IPS-18a (cell line): ENCODE data around the gene RASA1.
"Not testable (repeated sequence)": the region's sequence is repeated elsewhere in the genome, so short reads cannot be mapped to it uniquely, and the experiment has no call there.

Source experiments
- H3K27ac ChIP-seq: one replicate; pipeline ENCODE4 v1.5.1; 2013; ENCODE audit warnings: low read length
- H3K27me3 ChIP-seq: one replicate; pipeline ENCODE4 v1.6.1; 2013; ENCODE audit warnings: mild to moderate bottlenecking, low read length; ENCODE audit not compliant: control insufficient read depth, insufficient read depth
- H3K36me3 ChIP-seq: one replicate; pipeline ENCODE4 v1.6.1; 2013; ENCODE audit warnings: low read depth, low read length; ENCODE audit not compliant: control insufficient read depth
- H3K4me1 ChIP-seq: one replicate; pipeline ENCODE4 v1.6.1; 2013; ENCODE audit warnings: low read depth, low read length; ENCODE audit not compliant: control insufficient read depth
- H3K4me3 ChIP-seq: one replicate; pipeline ENCODE4 v1.5.1; 2013; ENCODE audit warnings: low read length
- H3K9ac ChIP-seq: one replicate; pipeline ENCODE4 v1.6.1; 2013; ENCODE audit warnings: mild to moderate bottlenecking, low read length, moderate library complexity
- H3K9me3 ChIP-seq: one replicate; pipeline ENCODE4 v1.6.1; 2013; ENCODE audit warnings: low read depth, low read length; ENCODE audit not compliant: control insufficient read depth

RASA1 gene

DNA sequence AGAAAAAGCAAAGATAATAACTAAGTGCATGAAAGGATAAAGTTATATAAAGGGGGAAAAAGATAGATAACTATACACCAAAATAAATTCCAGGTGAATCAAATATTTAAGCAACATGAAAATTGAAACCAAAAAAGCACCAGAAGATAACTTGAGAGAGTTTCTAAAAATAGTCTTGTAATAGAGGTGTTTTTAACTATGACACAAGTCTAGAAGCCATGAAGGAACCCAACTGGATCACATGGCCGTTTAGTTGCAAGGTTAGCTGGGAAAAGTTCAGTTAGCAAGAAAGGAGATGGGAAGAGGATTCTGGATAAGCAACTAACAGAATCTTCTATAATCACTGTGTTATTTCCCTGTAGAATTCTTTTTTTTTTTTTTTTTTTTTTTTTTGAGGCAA is 9.2 kb upstream of the RASA1 start:
- no peaks in the 10 kb centered on the region for H3K36me3 ChIP-seq
- no peak overlapping the region for H3K4me3 ChIP-seq
- no peaks in the 10 kb centered on the region for H3K9me3 ChIP-seq
- H3K4me1 ChIP-seq, result peaks cover 5% of the 10 kb centered on the region
- H3K27ac ChIP-seq, result no peak overlapping the region
- H3K9ac ChIP-seq, result no peak overlapping the region
- peaks cover 5% of the 10 kb centered on the region for H3K27me3 ChIP-seq

DNA sequence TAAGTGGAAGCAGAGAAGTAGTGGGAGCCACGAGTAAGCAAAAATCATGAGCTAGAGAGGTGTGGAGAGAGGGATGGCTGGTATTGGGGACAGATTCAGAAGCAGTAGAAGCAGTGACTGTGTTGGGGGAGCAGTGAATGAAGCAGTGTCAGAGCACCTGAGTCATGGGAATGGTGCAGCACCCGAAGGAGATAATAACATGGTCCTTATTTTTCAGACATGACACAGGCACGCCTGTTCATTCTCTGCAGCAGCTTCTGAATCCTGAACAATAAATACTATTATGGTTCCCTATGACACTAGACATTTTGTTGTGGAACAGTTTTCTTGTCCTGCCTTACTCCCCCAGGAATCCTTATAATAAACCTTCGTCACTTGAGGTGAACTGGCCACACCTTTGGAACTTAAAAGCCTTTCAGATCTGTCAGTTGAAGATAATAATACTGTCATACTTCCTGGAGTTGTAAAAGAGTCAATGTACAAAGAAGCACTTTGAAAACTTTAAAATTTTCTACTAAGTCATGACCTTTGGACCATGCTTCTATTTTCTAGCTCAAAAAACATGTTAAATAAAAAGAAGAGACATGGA is 7.0 kb upstream of the RASA1 start:
- no peak overlapping the region for H3K27ac ChIP-seq
- peaks cover 19% of the 10 kb centered on the region for H3K27me3 ChIP-seq
- H3K9ac ChIP-seq, result no peak overlapping the region
- no peaks in the 10 kb centered on the region for H3K36me3 ChIP-seq
- no peak overlapping the region for H3K4me3 ChIP-seq
- no peaks in the 10 kb centered on the region for H3K9me3 ChIP-seq
- H3K4me1 ChIP-seq, result peaks cover 10% of the 10 kb centered on the region

DNA sequence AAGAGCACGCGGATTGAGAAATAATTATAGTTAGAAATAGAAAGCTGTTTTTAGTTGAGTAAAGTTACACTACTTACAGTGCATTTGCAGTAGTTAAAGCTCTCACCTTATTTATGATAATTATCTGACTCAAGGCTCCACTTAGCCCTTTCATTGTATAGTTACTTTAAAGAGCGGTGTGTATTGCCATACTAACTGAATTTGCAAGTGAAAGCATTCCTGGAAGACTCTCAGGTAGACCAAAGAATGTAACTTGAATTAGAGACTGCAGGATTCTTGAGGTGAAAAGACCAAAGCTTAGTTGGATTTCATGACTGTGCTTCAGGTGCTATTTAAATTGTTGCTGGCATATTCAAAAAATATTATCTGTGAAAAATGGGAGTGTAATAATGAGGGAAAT is 4.2 kb upstream of the RASA1 start:
- Histone ChIP-seq H3K27ac (no peak overlapping the region), H3K9me3 (no peaks in the 10 kb centered on the region), H3K9ac (no peak overlapping the region), H3K36me3 (no peaks in the 10 kb centered on the region), H3K4me3 (no peak overlapping the region), H3K4me1 (peaks cover 18% of the 10 kb centered on the region), H3K27me3 (peaks cover 31% of the 10 kb centered on the region)

DNA sequence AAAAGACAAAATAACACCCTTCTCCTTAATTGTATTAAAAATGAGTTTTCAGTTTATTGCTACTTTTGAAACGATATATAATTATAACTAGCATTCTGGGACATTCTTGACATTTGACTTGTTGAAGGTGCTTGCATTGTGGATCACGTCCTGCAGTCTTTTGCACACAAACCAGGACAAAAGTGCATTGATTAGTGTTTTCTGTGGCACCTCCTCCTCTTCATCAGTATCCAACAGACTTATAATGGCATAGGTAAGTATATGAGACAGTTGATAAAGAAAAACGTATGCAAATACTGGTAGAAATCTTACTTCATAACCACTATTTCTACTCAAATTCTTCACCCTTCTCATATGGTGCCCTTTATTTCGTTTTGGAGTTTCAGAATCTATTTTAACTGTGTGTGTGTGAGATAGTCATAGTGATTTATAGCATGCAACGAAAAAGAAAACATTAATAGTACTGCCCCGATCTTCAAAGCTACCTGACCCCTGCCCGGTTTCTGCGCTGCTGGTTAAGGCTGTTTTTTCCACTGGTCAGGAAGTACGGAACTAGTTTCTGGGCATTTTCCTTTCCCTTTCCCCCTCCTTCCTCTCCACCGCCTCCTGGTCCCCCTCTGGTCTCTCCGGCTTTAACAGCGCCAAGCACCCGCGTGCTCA is 639 bp upstream of the RASA1 start:
- H3K4me1 ChIP-seq, result peaks cover 25% of the 10 kb centered on the region
- peak overlapping the region; percentile 86 for H3K9ac ChIP-seq
- H3K27me3 ChIP-seq, result peaks cover 28% of the 10 kb centered on the region
- no peaks in the 10 kb centered on the region for H3K36me3 ChIP-seq
- peak overlapping the region; percentile 88 for H3K4me3 ChIP-seq
- H3K9me3 ChIP-seq, result no peaks in the 10 kb centered on the region
- H3K27ac ChIP-seq, result peak overlapping the region; percentile 84

DNA sequence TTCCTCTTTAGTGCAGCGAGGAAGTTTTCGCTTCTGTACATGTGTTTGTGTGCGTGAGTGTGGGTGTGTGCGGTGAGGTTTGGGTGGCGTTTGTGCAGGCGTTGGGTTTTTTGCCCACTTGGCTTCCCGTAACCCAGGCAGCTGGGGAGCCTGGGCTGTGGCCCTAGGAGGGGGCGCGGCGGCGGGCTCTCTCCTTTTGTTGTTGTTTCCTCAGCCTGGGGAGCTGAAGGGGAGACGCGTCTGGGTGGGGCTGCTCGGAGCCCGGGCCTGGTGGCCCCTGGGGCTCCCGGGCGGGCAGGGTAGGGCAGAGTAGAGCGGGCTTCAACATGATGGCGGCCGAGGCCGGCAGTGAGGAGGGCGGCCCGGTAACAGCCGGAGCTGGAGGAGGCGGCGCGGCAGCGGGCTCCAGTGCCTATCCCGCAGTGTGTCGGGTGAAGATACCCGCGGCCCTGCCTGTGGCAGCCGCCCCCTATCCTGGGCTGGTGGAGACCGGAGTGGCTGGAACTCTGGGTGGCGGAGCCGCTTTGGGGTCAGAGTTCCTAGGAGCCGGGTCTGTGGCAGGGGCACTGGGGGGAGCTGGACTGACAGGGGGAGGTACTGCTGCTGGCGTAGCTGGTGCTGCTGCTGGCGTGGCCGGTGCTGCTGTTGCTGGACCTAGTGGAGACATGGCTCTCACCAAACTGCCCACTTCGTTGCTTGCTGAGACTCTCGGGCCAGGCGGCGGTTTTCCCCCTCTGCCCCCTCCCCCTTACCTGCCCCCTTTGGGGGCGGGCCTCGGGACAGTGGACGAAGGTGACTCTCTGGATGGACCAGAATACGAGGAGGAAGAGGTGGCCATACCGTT is 665 bp downstream of the RASA1 start:
- Histone ChIP-seq H3K36me3 (no peaks in the 10 kb centered on the region), H3K27me3 (peaks cover 26% of the 10 kb centered on the region), H3K9me3 (no peaks in the 10 kb centered on the region), H3K4me3 (peak overlapping the region; percentile 88), H3K27ac (no peak overlapping the region), H3K4me1 (peaks cover 22% of the 10 kb centered on the region), H3K9ac (peak overlapping the region; percentile 83)

DNA sequence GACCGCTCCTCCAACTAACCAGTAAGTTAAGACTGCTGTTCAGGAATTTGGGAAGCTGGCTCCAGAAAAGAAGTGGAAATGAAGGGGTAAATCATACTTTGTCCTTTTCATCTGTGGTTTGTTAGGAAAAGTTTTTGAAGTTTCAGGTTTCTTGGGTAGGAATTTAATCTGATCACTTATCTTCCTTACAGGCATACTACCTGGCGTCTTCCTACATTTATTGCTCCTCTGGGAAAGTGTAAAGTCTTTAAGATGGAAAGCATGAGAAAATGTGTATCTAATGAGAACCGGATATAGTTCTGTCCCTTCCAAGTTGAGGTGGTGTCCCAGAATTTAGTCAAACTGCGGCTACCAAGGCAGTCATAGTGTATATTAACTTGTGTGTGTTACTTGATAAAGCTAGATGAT is 1.3 kb downstream of the RASA1 start:
- H3K4me3 ChIP-seq, result peak overlapping the region; percentile 88
- H3K9ac ChIP-seq, result peak overlapping the region; percentile 83
- no peaks in the 10 kb centered on the region for H3K36me3 ChIP-seq
- no peak overlapping the region for H3K27ac ChIP-seq
- H3K4me1 ChIP-seq, result peaks cover 20% of the 10 kb centered on the region
- H3K27me3 ChIP-seq, result peaks cover 26% of the 10 kb centered on the region
- H3K9me3 ChIP-seq, result no peaks in the 10 kb centered on the region

DNA sequence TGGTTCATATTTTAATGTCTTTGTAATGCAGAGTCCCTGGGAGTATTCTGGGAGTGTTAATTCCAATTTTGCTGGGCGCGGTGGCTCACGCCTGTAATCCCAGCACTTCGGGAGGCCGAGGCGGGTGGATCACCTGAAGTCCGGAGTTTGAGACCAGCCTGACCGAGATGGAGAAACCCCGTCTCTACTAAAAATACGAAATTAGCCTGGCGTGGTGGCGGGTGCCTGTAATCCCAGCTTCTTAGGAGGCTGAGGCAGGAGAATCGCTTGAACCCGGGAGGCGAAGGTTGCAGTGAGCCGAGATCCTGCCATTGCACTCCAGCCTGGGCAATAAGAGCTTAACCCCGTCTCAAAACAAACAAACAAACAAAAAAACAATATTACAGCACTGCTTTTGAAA is 3.2 kb downstream of the RASA1 start:
- H3K27me3 ChIP-seq, H3K36me3 ChIP-seq, H3K27ac ChIP-seq, H3K4me3 ChIP-seq, H3K9ac ChIP-seq, H3K9me3 ChIP-seq: not testable (repeated sequence)
- H3K4me1 ChIP-seq, result peaks cover 15% of the 10 kb centered on the region

DNA sequence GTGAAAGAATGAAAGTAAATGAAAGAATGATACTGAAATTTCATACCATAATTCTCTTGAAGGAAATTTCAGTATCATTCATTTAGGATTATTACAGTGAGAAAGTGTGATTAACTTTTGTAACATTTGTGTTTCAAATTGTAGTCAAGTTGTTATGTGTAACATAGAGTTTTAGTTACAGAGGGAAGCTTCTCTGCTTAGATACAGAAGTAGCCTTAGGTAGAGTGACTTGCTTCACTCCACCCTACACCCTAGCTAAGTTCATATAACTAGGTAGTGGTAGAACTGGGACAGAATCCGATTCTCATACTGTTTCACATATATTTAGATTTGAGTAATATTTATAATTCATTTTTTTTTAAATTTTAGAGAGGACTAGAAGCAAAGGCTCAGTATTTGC is 9.0 kb downstream of the RASA1 start:
- Histone ChIP-seq H3K4me1 (no peaks in the 10 kb centered on the region), H3K9me3 (no peaks in the 10 kb centered on the region)

DNA sequence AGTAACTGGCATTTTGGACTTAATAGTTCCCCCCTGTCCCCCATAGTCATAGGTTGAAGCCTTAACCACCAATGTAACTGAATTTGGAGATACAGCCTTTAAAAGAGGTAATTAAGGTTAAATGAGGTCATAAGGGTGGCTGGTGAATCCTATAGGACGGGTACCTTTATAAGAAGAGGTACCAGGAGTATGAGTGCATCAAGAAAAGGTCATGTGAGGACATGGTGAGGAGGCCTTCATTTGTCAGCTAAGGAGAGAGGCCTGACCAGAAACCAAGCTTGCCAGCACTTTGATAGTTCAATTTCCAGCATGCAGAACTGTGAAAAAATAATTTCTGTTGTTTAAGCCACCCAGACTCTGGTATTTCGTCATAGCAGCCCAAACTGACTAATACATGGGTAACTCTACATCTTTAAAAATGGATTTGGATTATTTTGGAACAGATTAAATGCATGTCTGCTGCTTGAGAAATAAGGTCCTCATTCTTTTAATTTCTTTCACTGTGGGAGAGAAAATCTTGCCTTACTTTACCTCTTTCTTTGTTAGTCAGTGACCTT is 9.7 kb downstream of the RASA1 start:
- no peaks in the 10 kb centered on the region for H3K36me3 ChIP-seq
- no peaks in the 10 kb centered on the region for H3K27me3 ChIP-seq
- no peak overlapping the region for H3K4me3 ChIP-seq
- H3K9me3 ChIP-seq, result no peaks in the 10 kb centered on the region
- H3K9ac ChIP-seq, result no peak overlapping the region
- H3K27ac ChIP-seq, result no peak overlapping the region
- H3K4me1 ChIP-seq, result no peaks in the 10 kb centered on the region

More for the DNA sequence above, 9.0 kb downstream of the RASA1 start:
- H3K27me3 ChIP-seq, result no peaks in the 10 kb centered on the region
- H3K27ac ChIP-seq, result no peak overlapping the region
- H3K9ac ChIP-seq, result no peak overlapping the region
- no peaks in the 10 kb centered on the region for H3K36me3 ChIP-seq
- H3K4me3 ChIP-seq, result no peak overlapping the region

DNA sequence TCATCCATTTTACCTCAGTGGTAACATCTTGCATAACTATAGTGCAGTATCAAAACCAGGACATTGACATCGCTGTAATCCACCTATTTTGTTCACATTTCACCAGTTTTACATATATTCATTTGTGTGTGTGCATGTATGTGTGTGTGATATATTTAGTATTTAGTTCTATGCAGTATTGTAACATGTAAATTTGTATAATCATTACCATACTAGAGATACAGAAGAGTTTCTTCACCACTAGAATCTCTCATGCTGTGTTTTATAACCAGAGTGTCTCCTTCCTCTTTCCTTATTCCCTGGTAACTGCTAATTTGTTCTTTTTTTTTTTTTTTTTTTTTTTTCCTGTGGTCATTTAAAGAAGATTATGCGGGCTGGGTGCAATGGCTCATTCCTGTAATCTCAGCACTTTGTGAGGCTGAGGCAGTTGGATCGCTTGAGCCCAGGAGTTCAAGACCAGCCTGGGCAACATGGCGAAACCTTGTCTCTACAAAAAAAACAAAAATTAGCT is 11.0 kb downstream of the RASA1 start:
- no peaks in the 10 kb centered on the region for H3K36me3 ChIP-seq
- H3K9ac ChIP-seq, result no peak overlapping the region
- no peaks in the 10 kb centered on the region for H3K9me3 ChIP-seq
- no peaks in the 10 kb centered on the region for H3K4me1 ChIP-seq
- no peak overlapping the region for H3K27ac ChIP-seq
- H3K4me3 ChIP-seq, result no peak overlapping the region
- no peaks in the 10 kb centered on the region for H3K27me3 ChIP-seq

DNA sequence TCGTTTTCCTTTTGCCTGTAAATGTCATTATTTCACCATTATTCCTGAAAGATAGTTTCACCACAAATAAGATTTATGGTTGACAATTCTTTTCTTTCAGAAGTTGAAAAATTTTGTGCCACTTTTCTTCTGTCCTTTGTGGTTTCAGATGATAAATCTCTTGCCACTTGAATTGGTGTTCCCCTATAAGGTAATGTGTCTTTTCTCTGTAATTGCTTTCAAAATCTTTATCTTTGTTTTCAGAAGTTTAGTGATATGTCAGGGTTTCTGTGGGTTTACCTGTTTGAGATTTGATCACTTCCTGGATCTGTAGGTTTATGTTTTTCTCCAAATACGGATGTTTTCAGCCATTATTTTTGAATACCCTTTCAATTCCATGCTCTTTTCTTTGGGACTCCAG is 14.6 kb downstream of the RASA1 start:
- H3K4me1 ChIP-seq, result no peaks in the 10 kb centered on the region
- H3K9ac ChIP-seq, result no peak overlapping the region
- H3K27me3 ChIP-seq, result no peaks in the 10 kb centered on the region
- H3K27ac ChIP-seq, result no peak overlapping the region
- no peaks in the 10 kb centered on the region for H3K36me3 ChIP-seq
- no peaks in the 10 kb centered on the region for H3K9me3 ChIP-seq
- H3K4me3 ChIP-seq, result no peak overlapping the region
